GM13977 (cell line): ENCODE measurements around the gene PRXL2B.
"Not testable (repeated sequence)": the region's sequence is repeated elsewhere in the genome, so short reads cannot be mapped to it uniquely, and the experiment has no call there.

Experiments
- DNase-seq: peaks from one replicate; pipeline ENCODE4 v3.0.0; 2012; ENCODE audit warnings: low spot score
- in situ Hi-C: fragments of 300-500 bp; cut with MboI; formaldehyde crosslinking; loops from one replicate; pipeline ENCODE4 v1.12.0; 2022; ENCODE audit warnings: low sequenced_read_pairs, low pct_unique_long_range_greater_than_20kb, mixed read lengths, inconsistent platforms; ENCODE audit not compliant: unreplicated experiment
- TF ChIP-seq, protein P1 (sequence below): IDR thresholded peaks from 2 replicates; pipeline ENCODE4 v1.5.1; 2012; ENCODE audit warnings: mild to moderate bottlenecking, control low read depth; ENCODE audit not compliant: insufficient read depth; ENCODE audit errors: extremely low read depth, missing control alignments

Gene PRXL2B

DNA sequence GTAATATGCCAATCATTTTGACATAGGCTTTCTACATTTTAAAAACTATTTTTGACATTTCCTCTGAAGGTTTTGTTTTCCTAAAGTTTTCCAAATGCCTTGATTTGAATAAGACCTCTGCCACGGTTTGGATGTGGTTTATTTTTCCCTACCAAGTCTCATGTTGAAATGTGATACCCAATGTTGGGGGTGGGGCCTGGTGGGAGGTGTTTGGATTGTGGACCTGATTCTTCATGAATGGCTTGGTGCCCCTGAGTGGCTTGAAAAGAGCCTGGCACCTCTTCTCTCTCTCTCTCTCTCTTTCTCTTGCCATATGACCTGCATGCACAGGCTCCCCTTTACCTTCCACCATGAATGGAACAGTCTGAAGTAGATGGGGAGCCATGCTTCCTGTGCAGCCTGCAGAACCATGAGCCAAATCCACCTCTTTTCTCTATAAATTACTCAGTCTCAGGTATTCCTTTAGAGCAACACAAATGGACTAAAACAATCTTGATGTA is 31.4 kb downstream of the PRXL2B start:
- DNase-seq: no peak
- in situ Hi-C loops: no loop called here
- TF ChIP-seq, protein P1, sequence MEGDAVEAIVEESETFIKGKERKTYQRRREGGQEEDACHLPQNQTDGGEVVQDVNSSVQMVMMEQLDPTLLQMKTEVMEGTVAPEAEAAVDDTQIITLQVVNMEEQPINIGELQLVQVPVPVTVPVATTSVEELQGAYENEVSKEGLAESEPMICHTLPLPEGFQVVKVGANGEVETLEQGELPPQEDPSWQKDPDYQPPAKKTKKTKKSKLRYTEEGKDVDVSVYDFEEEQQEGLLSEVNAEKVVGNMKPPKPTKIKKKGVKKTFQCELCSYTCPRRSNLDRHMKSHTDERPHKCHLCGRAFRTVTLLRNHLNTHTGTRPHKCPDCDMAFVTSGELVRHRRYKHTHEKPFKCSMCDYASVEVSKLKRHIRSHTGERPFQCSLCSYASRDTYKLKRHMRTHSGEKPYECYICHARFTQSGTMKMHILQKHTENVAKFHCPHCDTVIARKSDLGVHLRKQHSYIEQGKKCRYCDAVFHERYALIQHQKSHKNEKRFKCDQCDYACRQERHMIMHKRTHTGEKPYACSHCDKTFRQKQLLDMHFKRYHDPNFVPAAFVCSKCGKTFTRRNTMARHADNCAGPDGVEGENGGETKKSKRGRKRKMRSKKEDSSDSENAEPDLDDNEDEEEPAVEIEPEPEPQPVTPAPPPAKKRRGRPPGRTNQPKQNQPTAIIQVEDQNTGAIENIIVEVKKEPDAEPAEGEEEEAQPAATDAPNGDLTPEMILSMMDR: no peak

DNA sequence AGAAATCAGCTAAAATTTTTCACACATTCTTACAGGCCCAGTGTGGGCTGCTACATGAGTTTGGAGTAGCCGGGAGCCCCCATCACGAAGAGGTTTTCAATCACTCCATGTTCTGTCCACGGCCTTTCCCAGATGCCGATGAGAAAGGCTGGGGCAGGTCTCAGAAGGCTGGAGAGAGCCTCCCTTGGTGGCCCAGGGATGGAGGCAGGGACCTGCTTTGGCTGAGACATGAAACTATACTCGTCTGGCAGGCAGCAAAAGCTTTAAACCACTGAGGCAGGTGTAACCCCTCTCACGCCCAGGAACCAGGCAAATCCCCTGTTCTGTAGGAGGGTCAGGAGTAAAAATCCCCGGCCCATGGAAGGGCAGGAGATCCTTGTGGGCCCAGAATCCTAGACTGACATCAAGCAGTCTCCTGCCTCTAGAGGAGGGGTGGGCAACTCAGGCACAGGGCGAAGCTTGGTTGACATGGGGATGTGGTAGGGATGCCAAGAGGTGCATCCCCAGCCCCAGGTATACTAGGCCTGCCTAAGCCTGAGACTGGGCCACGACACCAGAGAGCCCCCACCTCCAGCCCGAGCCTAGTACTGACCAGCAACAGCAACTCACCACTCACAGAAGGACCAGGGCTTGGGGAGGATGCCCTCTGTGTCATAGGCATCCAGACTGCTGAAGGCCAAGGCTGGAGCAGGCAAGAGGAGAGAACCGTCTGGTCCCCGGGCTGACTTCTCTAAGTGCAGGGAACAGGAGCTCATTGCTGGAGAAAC is 37.2 kb downstream of the PRXL2B start:
- TF ChIP-seq, protein P1: no peak
- in situ Hi-C loops: no loop called here
- no peak for DNase-seq

DNA sequence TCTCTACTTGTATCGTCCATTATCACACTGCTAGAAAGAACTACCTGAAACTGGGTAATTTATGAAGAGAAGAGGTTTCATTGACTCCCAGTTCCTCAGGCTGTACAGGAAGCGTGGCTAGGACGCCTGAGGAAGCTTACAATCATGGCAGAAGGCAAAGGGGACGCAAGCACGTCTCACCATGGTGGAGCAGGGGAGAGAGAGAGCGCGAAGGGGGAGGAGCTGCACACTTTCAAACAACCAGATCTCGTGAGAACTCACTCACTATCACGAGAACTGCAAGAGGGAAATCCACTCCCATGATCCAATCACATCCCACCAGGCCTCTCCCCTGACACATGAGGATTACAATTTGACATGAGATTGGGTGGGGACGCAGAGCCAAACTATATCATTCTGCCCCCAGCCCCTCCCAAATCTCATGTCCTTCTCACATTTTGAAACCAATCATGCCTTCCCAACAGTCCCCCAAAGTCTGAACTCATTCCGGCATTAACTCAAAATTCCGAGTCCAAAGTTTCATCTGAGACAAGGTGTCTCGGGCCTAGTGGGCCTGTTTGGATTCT is 38.2 kb downstream of the PRXL2B start:
- no peak for DNase-seq
- TF ChIP-seq, protein P1: no peak
- in situ Hi-C loops: no loop called here

DNA sequence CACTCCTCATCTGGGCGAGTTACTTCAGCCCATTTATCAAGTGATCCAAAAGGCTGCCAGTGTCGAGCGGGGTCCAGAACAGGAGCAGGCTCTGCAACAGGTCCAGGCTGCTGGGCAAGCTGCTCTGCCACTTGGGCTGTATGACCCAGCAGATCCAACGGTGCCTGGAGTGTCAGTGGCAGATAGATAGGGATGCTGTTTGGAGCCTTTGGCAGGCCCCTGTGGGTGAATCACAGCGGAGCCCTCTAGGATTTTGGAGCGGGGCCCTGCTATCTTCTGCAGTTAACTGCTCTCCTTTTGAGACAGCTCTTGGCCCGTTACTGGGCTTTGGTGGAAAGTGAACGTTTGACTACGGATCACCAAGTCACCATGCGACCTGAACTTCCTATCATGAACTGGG is 38.7 kb downstream of the PRXL2B start:
- TF ChIP-seq, protein P1: no peak
- DNase-seq: no peak
- in situ Hi-C loops: no loop called here

DNA sequence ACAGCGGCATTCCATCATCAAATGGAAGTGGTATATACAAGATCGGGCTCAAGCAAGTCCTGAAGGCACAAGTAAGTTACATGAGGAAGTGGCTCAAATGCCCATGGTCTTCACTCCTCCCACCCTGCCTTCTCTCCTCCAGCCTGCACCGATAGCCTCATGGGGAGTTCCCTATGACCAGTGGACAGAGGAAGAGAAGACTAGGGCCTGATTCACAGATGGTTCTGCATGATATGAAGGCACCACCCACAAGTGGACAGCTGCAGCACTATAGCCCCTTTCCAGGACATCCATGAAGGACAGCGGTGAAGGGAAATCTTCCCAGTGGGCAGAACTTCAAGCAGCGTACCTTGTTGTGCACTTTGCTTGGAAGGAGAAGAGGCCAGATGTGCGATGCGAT is 39.2 kb downstream of the PRXL2B start:
- DNase-seq, in situ Hi-C loops: not testable (repeated sequence)

DNA sequence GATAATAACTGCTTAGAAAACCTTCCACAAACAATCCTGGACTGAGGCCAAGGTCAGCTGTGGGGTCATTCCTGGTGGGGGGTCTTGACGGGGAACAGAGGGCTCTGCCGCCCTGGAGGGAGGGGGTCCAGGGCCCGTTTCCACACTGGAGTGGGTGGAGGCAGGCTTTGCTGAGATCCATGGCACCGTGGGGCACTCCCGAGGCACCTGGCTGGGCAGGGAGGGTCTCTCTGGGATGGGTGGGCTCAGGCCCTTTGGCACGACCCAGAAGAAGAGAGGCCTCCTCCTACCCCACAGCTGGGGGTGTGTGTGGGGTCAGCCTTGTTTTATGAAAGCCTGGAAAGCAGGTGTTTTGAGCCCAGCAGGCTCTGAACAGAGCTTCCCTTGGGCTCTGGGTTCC is 41.2 kb downstream of the PRXL2B start:
- TF ChIP-seq, protein P1: no peak
- no peak for DNase-seq
- in situ Hi-C loops: no loop called here

DNA sequence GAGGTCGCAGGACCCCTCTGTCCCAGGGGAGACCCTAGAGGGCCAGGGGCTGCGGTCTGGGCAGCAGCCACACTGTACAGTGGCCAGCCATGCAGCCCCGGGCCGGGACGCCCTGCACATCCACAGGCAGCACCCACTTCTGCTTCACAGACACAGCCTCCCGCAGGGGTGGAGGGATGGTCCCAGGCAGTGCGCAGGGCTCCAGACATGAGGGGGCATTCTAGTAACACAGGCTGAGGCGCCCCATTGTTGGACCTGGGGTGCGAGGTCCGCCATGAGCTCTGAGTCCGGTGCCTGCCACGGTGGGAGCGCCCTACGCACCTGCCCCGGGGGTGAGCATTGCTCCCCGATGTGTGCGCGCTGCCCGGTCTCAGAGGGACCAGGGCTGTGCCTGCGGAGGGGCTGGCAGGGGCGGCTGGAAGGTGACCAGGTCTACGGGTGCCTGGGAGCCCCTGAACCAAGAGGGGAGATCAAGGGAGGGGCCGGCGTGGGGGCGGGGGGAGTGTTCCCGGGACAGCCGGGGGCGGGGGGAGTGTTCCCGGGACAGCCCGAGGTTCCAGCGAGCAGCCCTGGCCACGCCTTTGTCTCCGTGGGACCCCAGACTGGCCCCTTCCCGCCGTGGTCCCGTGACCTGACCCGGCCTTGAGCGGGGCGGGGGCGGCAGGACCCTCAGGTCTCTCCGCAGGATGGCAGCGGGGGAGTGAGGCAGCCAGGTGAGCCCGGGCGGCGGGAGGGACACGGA is 41.8 kb downstream of the PRXL2B start:
- in situ Hi-C loops: no loop called here
- DNase-seq: no peak
- TF ChIP-seq, protein P1: no peak
